AG04449 (cell line): ENCODE data around the gene RPL7A.
"Not testable (repeated sequence)": the region's sequence is repeated elsewhere in the genome, so short reads cannot be mapped to it uniquely, and the experiment has no call there.

ENCODE experiments used
- CTCF ChIA-PET: fragments of 350-600 bp; formaldehyde crosslinking; extraction: SDS; loops from one replicate; lab custom pipeline; 2021; ENCODE audit warnings: antibody characterized with exemption; lab: Yijun Ruan, JAX
- POLR2A ChIA-PET: fragments of 400-600, 350-600 bp; formaldehyde crosslinking; extraction: SDS; loops from one replicate; lab custom pipeline; 2020; ENCODE audit warnings: antibody characterized with exemption, inconsistent platforms; lab: Yijun Ruan, JAX
- DNase-seq: peaks from one replicate; pipeline ENCODE4 v3.0.0-alpha.2; 2010; ENCODE audit warnings: low read depth, low spot score
- H3K4me3 ChIP-seq: 2 replicates; pipeline ENCODE4 v1.5.1; 2011; ENCODE audit warnings: low read depth, mild to moderate bottlenecking, control low read depth, low read length
- TF ChIP-seq, protein P1 (sequence below): IDR thresholded peaks from one replicate; pipeline ENCODE4 v1.5.1; 2011; ENCODE audit warnings: mild to moderate bottlenecking, moderate library complexity, low read length, control low read depth, inconsistent platforms; ENCODE audit not compliant: insufficient read depth; ENCODE audit errors: missing control alignments

The RPL7A gene

DNA sequence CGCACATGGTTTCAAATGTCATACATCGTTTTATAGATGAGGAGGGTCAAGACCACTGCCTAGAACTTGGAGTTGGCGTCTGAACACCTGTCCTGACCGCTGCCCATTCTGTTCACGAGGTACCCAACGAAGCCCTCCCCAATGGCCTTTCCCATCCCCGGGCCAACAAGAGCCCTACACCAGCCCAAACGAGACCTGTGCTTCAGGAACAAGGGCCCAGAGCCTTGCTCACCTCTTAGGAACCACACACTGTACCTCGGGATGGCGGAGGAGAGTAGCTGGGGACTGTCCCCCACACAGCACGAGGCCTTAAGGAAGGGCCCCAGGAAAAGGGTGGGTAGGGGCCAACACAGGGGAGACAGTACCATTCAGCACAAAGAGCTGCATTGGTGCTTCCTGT is 15.0 kb upstream of the RPL7A start:
- TF ChIP-seq, protein P1, sequence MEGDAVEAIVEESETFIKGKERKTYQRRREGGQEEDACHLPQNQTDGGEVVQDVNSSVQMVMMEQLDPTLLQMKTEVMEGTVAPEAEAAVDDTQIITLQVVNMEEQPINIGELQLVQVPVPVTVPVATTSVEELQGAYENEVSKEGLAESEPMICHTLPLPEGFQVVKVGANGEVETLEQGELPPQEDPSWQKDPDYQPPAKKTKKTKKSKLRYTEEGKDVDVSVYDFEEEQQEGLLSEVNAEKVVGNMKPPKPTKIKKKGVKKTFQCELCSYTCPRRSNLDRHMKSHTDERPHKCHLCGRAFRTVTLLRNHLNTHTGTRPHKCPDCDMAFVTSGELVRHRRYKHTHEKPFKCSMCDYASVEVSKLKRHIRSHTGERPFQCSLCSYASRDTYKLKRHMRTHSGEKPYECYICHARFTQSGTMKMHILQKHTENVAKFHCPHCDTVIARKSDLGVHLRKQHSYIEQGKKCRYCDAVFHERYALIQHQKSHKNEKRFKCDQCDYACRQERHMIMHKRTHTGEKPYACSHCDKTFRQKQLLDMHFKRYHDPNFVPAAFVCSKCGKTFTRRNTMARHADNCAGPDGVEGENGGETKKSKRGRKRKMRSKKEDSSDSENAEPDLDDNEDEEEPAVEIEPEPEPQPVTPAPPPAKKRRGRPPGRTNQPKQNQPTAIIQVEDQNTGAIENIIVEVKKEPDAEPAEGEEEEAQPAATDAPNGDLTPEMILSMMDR: no peak
- ChIA-PET POLR2A (no interaction called here), CTCF (interaction anchor here (3.0 kb wide), 1 partner anchor 147 kb away, joined by 15 read pairs; no protein-coding TSS in a partner anchor)
- DNase-seq: no peak
- no peak overlapping the region for H3K4me3 ChIP-seq

DNA sequence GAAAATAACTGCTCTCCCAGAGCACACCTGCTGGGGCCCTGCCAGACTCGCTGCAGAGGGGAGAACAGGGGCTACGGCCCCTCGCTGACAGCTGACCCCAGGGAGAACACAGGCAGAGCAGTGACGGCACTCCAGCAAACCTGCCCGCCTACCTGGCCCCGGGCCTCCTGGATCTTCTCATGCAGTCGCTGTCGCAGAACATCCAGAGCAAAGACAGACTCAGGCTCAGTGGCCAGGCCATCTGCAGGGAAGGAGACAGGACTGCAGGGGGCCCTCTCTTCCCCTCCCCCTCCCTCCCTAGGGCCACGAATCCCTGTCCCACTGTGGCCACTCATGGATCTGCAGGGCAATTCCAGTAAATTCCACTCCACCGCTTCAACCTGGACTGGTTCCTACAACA is 14.5 kb upstream of the RPL7A start:
- no peak overlapping the region for H3K4me3 ChIP-seq
- CTCF ChIA-PET: interaction anchor here (1.0 to 3.0 kb wide), 3 partner anchors 9 to 153 kb away, joined by 3 to 15 read pairs (median 6); no protein-coding TSS in a partner anchor
- TF ChIP-seq, protein P1: no peak
- no peak for DNase-seq
- POLR2A ChIA-PET: no interaction called here

DNA sequence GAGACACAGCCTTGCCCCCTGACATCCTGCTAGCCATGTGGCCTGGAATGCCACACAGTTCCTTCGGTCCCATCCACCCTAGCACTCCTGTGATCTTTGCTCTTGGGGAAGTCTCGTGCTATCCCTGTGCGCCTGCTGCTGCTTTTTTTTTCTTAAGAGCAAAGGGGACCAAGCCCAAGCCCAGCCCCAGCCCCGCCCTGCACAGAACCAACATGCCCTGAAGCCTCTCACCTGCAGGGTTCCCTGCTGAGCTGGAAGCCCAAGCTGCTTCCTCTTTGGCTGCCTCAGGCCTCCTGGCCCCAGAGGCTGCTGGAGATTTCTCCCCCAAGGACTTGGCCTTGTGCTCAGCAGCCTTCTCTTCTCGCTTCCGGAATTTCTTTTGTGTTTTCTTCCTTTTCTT is 13.9 kb upstream of the RPL7A start:
- H3K4me3 ChIP-seq: no peak overlapping the region
- TF ChIP-seq, protein P1: no peak
- DNase-seq: no peak
- ChIA-PET CTCF (interaction anchor here (1.0 to 3.0 kb wide), 4 partner anchors 9 to 153 kb away, joined by 3 to 15 read pairs (median 6); no protein-coding TSS in a partner anchor), POLR2A (no interaction called here)

DNA sequence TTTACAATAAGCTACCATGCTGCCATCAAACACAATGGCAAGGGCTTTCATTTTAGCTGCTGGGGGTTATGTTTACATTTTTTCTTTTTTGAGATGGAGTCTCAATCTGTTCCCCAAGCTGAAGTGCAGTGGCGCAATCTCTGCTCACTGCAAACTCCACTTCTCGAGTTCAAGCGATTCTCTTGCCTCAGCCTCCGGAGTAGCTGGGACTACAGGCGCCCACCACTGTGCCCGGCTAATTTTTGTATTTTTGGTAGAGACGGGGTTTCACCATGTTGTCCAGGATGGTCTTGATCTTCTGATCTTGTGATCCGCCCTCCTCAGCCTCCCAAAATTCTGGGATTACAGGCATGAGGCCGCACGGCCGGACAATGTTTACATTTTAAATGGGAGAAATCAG is 13.1 kb upstream of the RPL7A start:
- ChIA-PET CTCF (interaction anchor here (0.8 to 3.0 kb wide), 6 partner anchors 8 to 154 kb away, joined by 3 to 15 read pairs (median 4); partner anchors contain the start of genes MED22 and RPL7A), POLR2A (interaction anchor here (1.4 kb wide), 1 partner anchor 13 kb away, joined by 4 read pairs; the partner anchor contains the start of genes MED22 and RPL7A)
- DNase-seq: not testable (repeated sequence)
- peak overlapping the region; percentile 96 for H3K4me3 ChIP-seq

DNA sequence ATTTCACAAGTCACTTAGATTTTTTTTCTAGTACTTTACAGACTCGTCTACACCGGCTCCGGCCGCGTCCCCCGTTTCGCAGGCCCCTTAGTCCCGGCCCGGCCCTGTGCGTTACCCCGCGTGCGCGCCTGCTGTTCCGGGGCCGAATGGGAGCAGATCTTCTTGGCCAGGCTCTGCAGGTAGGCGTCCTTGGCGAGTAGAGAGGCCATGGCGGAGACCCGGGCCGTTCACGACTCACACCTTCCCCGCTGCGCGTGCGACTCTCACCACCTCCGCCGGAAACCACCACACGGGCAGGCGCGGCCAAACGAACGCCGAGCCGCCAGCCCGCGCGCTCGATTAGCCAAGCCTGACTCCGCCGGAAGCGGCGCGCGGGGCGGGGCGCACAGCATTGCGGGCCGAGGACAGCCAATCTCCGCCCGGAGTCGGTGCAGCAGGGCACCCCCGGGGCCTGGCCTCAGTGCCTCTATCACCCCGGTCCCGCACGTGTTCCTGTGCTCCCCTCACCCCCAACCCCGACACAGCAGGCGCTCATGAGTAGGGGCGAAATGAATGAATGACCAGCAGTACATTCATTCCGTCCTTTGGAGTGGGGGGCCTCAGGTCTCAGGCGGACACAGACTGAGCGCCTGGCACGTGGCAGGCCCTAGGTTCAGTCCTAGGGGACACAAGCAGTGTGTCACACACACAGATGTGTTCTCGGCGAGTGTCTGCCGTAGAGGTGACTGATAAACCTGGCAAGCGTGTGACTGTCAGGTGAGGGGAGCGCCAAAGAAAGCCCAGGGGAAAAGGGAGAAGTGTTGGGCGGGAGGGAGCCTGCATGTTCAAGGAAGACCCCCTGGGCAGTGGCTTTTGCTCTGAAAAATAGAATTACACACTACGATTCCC is 11.8 kb upstream of the RPL7A start, which contains the start of gene SURF6:
Gene SURF6, minus strand, starts transcription at position 265 of the 888 bp plus-strand sequence. Its CDS starts 56 bp downstream, at position 209.
- DNase-seq: peak; percentile 41
- POLR2A ChIA-PET: interaction anchor here (1.4 kb wide), 1 partner anchor 12 kb away, joined by 4 read pairs; the partner anchor contains the start of genes MED22 and RPL7A
- TF ChIP-seq, protein P1: no peak

DNA sequence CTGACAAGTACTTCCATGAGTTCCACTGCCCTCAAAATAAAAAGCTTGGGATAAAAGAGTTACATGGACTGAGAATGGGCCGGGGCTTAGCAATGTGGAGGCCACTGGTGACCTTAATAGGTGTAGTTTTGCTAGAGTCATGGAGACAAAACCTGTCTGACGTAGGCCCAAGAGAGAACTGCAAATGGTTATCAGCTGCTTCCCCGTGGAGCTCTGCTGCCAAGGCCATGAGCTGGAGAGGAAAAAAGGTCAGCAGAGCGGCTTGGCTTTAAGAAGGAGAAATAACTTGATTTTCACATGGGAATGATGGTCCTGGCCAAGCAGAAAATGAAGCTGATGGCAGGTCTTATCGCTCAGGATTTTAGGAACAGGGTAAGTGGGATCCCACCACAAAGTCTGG is 8.4 kb upstream of the RPL7A start:
- ChIA-PET CTCF (interaction anchor here (0.8 to 1.2 kb wide), 2 partner anchors 11 to 18 kb away, joined by 3 to 5 read pairs; no protein-coding TSS in a partner anchor), POLR2A (interaction anchor here (0.7 to 1.0 kb wide), 2 partner anchors 8 to 12 kb away, joined by 3 read pairs; partner anchors contain the start of genes MED22 and RPL7A)
- no peak overlapping the region for H3K4me3 ChIP-seq
- no peak for DNase-seq
- TF ChIP-seq, protein P1: no peak

More for the DNA sequence above, 11.8 kb upstream of the RPL7A start, which contains the start of gene SURF6:
- peak within 1 kb of the TSS; percentile 96 for H3K4me3 ChIP-seq
- CTCF ChIA-PET: interaction anchor here (1.0 kb wide), 1 partner anchor 10 kb away, joined by 3 read pairs; no protein-coding TSS in a partner anchor
